Stimulated activated CD4-positive, alpha-beta T cell treated with anti-CD3 and anti-CD28 coated beads, Interleukin-12 subunit alpha, Interleukin-12 subunit beta, amount 100 ng/mL, for 48 hours (primary cell): ENCODE results near the gene SFMBT2.
A peak's percentile ranks its signal among the peaks of the same experiment; 100 is the strongest.
"Not testable (repeated sequence)": the region's sequence is repeated elsewhere in the genome, so short reads cannot be mapped to it uniquely, and the experiment has no call there.

Source experiments
- DNase-seq, 3 donors: peaks; one replicate each; pipeline ENCODE4 v3.0.0-alpha.2; 2020; ENCODE audit warnings: low read depth in 2 of 3, low spot score in 1 of 3

SFMBT2 gene

GRCh38 chr10:7193369-7193768 is 217.5 kb downstream of the SFMBT2 start:
- DNase-seq, result peak; percentile 12 to 27 (median 19)

DNA sequence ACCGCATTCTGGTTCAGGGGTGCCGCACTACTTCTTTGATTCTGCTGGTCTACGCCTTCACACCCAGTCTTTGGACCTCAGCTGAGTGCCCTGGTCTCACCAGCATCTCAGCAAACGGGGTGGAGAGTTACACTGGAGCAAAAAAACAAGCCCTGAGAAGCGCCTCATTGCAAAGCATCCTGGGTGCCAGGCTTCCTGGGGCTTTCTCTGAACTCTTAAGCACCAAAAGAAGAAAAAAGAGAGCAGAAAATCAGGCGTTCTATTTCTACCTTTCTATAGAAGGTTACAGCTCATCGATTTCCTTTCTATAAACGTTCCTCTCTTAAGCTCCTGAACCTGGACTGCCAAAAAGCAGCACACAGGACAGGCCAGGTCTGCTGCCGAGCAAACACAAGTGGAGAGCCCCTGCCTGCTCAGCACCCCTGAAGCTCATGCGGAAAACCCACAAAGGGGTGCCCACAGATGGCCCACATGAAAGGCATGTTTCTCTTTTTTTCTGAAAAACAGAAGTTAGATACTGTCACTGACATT is 217.9 kb downstream of the SFMBT2 start:
- DNase-seq, result peak; percentile 16 to 51 (median 24)

- DNase-seq, result no peak
Observed at GRCh38 chr10:7192061-7192460, 218.8 kb downstream of the SFMBT2 start.

DNA sequence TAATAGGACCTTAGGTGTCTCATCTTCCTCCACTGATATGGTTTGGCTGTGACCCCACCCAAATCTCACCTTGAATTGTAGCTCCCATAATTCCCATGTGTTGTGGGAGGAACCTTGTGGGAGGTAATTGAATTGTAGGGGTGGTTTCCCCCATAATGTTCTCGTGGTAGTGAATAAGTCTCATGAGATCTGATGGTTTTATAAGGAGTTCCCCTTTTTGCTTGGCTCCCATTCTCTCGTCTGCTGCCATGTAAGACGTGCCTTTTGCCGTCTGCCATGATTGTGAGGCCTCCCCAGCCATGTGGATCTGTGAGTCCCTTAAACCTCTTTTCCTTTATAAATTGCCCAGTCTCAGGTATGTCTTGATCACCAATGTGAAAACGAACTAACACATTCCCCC is 220.1 kb downstream of the SFMBT2 start:
- not testable (repeated sequence) for DNase-seq

DNA sequence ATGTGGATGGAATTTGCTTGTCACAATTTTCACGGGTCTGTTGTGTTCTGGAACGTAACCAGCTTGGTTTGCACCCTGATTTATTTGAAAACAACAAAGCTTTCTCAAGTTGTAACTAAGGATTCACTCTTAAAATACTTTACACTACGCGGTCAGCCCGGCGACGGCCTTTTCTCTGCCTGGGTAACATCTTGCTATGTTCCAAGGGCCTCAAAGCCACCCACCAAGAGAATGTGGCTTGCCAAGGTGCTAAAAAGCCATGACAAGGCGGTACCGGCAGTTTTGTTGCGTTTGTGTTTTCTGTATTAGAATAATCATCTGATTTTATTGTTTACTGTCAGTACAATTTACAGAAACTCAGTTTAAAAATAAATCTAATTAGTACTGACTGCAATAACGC is 220.9 kb downstream of the SFMBT2 start:
- no peak for DNase-seq

DNA sequence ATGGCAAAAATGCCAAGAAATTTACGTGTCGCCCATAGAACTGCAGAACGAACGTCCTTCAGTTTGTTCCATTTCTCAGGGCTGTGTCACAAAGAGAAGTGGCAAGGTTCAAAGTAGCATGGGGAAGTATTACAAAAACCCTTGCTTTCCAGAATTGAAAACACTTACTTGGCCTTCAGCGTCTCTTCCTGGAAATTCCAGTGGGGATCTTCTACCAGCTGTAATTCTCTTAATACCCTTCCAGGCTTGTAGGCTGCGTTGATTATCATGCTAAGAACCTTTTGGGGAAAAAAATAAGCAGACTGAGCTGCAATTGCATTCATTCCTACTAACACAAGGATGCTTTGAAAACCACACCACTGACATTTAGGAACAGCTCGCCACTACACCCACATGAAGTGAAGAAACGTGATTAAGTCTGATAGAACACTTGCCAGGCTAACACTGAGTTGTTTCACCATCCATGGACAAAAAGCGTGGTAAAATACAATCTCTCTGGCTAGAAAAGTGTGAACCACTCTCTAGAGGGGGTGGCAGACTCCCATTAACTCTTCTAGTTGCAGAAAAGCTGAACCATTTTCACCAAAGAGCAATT is 222.3 kb downstream of the SFMBT2 start:
- no peak for DNase-seq

- DNase-seq, result peak in 1 of 3 donors; percentile 7
Observed at GRCh38 chr10:7186387-7187018, 224.3 kb downstream of the SFMBT2 start.

DNA sequence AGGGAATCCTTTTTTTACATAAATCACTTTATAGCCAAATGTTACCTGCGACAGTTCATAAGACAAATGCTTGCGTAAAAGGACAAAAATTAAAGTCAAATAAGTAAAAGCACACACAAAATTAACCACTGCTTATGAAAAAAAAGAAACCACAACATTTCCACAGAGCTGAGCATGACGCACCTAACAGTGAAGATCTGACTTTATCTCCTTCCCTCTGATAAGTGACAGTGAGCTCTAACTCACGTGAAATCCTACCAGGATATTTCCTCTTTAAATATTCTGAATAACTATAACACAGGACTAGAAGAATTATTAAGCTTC is 225.5 kb downstream of the SFMBT2 start:
- DNase-seq, result no peak

DNA sequence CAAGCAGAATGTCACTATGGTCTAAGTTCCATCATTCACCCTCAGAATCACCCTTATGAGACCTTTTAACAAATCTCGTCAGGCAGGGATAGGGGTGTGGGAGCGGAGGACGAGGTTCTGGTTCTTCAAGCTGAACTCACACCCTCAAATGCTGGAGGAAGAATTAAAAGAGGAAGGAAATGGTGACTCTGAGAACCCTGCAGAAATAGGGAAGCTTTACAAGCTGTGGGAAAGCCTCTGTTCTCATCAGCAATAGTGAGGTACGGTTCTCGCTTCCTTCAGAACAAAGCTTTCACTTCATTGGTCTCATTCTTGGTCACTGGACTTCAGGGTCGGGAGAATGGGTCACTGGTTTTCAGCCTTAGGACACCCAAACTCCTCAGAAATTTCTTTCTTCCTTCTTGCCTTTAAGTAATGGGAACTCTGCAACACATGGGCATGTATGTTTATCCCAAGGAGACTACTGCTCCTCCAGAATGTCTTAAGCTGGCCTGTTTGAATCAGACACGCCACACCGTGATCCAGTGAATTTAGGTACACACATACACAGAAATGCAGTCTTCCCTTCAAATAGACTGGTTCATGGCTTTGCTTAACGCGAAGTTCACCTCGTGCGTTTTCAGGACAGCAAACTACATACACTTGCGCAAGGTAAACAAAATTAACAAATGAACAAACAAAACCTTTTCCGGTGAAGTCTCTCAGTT is 226.0 kb downstream of the SFMBT2 start:
- no peak for DNase-seq

DNA sequence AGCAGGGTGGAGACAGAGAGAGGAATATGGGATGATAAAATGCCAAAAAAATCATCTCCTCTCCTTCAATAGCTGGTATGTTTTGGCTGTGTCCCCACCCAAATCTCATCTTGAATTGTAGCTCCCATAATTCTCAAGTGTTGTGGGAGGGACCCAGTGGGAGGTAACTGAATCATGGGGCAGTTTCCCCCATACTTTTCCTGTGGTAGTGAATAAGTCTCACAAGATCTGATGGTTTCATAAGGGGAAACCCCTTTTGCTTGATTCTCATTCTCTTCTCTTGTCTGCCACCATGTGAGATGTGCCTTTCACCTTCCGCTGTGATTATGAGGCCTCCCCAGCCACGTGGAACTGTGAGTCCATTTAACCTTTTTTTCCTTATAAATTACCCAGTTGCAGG is 226.7 kb downstream of the SFMBT2 start:
- not testable (repeated sequence) for DNase-seq

GRCh38 chr10:7182327-7182726 is 228.5 kb downstream of the SFMBT2 start:
- not testable (repeated sequence) for DNase-seq

DNA sequence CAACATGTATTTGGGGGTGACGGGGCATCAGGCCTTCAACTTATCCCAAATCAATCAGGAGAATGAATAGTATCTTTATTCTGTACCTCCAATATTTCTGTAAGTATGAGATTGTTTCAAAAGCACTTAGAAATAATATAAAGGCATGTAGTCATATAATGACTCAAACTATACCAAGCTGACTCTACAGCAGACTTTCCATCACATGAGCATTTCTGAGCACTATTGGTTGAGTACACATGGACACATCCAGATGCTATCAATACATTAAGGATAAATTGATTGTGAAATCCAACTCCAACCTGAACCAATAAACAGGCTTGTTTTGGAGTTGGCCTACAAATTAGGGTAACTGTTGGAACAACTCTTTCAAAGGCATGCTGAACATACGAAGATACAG is 229.4 kb downstream of the SFMBT2 start:
- DNase-seq, result no peak

GRCh38 chr10:7179536-7179935 is 231.3 kb downstream of the SFMBT2 start:
- DNase-seq, result no peak

DNA sequence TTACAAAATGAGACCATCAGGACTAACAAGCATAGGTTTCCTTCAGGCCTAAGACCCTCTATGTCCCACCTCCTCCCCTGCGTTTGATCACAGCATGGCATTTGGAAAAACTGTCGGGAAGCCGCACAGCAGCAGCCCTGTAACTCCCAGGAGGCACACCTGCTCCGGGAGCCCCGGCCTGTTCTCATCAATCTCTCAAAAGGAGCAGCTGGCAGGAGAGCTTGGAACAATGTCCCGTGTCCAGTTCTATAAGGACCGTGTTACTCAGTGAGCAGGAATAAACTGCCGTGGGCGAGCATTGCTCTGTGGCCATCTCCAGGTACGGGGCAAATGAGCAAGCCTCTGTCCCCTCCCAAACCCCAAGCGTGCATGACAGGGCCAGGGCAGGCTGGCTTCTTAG is 236.9 kb downstream of the SFMBT2 start:
- DNase-seq, result no peak

DNA sequence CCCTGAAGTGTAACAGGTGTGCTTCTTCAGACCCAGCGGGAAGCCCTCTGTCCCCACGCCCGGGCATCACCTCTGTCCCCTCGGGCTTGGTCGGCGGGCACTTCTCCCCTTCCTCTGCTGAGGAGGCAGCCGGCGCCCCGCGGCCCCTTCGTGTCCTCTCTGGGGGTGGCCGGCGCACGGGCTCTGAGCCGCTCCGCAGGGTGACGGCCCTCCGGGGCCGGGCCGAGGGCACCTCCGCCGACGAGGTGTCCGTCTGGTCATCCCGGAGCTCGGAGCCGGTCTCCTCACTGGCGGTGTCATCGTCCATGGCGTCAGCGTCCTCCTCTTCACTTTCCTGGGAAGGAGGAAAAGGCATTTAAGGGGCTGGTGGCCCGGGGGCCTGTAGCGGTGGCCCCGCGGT is 239.0 kb downstream of the SFMBT2 start:
- DNase-seq, result no peak

DNA sequence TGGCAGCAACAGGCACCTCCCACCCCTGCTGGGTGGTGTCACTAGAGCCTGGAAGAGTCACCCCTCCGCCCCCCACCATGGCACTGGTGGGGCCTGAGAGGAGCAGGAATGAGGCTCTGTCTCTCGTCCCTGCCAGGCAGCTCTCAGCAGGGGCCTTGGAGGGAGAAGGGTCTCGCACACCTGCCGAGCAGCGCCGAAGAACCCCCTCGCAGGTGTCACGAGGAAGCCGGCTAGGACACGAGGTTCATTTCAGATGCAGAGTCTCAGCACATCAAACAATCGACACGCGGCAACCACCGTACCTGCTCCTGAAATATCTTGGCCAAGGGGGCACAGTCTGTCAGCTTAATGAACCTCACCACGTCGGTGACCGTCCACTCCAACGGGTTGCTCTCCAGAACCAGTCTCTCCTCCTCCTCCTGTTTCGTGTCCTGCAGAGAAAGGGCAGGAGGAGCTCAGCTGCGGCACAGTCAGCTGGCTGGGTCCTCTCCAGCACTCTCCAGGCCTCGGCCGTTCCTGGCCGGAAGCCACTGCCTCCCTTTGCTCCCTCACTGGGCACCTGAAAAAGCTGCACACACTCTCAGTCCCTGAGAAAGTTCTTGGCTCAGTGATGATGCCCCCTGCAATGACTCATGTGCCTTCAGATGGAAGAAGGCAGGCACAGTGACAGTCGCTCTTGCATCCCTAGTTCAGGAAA is 240.1 kb downstream of the SFMBT2 start:
- DNase-seq, result no peak

DNA sequence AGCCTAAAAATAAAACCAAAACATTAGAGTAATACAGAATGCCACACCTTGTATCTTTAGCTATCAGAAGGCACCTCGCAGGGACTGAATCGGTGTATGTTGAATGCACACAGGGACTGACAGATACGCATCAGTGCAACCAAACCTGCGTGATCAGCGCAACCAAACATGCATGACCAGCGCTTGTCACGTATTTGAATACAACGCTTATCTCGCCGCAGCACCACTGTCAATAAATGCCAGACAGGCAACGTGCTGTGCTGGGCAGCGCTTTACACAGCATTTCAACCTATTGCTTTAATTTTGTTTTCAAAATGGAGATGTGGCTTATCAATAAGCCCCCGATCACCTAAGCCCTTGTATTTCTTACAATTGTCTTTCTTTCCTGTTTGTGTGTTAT is 242.4 kb downstream of the SFMBT2 start:
- no peak for DNase-seq

DNA sequence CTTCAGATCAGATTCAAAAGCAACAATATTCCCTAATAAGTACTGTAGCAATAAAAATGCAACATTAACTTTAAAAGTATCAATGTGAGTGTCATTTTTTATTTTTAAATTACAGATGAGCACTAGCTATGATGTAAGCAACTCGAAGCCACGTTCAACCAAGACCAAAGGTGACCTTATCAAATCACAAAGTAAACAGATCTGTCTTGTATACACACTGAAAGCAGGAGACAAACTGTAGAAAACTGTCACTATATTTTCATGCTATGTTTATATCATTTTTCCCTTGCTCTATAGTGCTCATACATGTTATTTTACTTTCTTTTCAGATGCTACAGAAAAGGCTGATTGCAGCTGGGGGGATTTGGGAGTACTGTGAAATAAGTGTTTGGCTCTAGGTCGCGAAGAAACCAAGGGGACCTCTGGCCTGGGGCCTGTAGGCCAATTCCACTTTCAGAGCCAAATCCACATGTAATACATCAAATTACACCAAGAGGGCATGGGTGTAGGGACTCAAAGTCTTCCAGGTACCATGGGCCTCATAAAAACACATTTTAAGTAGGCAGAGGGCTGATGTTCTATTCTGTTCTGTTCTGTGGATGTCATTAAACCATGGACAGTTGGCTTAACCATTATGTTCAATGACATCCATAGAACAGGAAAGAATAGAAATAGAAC is 245.2 kb downstream of the SFMBT2 start:
- no peak for DNase-seq

GRCh38 chr10:7164955-7165354 is 245.9 kb downstream of the SFMBT2 start:
- DNase-seq, result no peak

- DNase-seq, result no peak
Observed at GRCh38 chr10:7162331-7162730, 248.5 kb downstream of the SFMBT2 start.
